ENCODE data around the gene MYCBPAP.

MYCBPAP gene, protein sequence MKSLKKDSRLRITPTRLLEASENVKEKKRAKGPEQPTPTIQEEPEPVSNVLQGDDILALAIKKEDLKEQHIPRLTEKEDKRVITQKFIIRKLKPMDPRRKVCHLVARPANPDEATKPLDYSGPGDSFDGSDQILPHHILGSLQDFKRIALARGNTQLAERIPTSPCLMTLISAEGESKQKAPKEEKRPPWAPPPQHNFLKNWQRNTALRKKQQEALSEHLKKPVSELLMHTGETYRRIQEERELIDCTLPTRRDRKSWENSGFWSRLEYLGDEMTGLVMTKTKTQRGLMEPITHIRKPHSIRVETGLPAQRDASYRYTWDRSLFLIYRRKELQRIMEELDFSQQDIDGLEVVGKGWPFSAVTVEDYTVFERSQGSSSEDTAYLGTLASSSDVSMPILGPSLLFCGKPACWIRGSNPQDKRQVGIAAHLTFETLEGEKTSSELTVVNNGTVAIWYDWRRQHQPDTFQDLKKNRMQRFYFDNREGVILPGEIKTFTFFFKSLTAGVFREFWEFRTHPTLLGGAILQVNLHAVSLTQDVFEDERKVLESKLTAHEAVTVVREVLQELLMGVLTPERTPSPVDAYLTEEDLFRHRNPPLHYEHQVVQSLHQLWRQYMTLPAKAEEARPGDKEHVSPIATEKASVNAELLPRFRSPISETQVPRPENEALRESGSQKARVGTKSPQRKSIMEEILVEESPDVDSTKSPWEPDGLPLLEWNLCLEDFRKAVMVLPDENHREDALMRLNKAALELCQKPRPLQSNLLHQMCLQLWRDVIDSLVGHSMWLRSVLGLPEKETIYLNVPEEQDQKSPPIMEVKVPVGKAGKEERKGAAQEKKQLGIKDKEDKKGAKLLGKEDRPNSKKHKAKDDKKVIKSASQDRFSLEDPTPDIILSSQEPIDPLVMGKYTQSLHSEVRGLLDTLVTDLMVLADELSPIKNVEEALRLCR

DNA sequence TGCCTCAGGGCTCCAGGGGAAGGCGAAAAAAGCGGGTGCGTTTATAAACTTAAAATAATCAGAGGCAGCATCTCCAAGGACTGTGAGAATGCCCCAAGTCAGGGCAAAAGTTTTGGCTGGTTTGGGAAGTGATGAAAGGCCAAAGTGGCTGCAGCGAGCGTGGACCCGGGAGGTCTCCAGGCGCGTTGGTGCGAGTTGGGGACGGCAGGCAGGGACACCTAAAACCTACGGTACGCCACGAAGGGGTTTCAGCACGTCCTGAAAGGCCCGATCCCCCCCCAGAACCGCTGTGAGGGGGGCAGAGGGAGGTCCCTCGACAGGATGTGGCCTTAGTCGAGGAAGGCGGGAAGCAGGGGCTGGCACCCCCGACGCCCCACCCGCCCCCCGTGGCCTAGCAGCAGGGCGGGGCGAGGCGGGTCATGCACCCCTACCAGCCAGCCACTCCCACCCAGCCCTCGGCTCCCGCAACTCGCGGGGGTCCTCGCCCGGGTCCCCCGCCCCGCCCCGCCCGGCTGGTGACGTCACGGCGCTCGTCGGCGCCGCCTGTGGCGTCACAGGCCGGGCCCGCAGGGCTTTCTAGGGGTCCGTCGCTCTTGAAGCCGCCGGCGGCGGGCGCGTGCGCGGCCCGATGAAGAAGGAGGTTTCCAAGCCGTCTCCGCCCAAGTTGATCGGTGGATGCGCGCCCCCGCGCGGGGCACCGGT lies at the start of gene MYCBPAP:
Gene MYCBPAP (plus strand): TSS at position 569 of the 702 bp plus-strand sequence. CDS start 236 bp downstream, outside the sequence.
- H3K27me3 Mint-ChIP-seq, result peaks cover 26% of the 10 kb centered on the region
- H3K36me3 Mint-ChIP-seq, result no peaks in the 10 kb centered on the region
- peak within 1 kb of the TSS; percentile 62 for H3K27ac Mint-ChIP-seq
- H3K9me3 Mint-ChIP-seq, result no peaks in the 10 kb centered on the region
- H3K4me1 Mint-ChIP-seq, result peaks cover 20% of the 10 kb centered on the region
- ATAC-seq, result peak; percentile 83
- H3K4me3 Mint-ChIP-seq, result peak within 1 kb of the TSS; percentile 87

DNA sequence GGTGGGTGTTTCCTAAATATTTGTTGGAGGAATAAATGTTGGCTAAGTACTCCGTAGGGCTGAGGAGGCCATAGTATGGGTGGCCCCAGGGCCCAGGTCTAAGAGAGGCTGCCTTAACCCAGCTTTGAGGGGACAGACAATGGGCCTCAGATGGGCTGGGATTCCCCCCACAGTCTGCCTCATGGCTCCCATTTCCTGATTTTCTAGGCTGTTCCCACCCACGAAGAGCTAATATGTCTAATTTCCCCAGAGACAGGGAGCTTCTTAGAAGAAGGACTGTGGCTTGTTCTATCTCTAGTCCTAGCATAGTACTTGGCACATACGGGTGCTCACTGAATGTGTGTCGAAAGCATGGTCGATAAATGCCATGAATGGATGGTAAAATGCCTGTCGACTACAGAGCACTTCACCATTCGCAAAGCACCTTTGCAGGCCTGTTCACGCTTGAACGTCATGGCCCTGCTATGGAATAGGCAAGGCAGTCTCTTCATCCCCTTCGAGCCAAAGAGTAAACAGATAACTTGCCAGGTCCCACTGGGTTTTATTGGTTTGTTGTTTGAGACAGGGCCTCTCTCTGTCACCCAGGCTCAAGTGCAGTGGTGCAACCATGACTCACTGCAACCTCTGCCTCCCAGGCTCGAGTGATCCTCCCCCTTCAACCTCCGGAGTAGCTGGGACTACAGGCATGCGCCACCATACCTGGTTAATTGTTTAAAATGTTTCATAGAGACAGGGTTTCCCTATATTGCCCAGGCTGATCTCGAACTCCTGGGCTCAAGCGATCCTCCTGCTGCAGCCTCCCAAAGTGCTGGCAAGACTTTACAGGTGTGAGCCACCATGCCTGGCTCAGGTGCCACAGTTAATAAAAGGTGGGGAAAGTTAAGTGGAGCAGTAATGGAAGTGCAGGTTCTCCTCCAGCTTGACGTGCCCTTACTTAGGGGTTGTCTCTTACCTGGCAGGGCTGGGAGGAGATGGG lies 49.2 kb upstream of the MYCBPAP start:
- Mint-ChIP-seq H3K27ac (peak overlapping the region; percentile 47), H3K27me3 (no peaks in the 10 kb centered on the region), H3K4me1 (peaks cover 19% of the 10 kb centered on the region), H3K4me3 (no peak overlapping the region), H3K36me3 (peaks cover 10% of the 10 kb centered on the region), H3K9me3 (no peaks in the 10 kb centered on the region)
- ATAC-seq, result no peak

DNA sequence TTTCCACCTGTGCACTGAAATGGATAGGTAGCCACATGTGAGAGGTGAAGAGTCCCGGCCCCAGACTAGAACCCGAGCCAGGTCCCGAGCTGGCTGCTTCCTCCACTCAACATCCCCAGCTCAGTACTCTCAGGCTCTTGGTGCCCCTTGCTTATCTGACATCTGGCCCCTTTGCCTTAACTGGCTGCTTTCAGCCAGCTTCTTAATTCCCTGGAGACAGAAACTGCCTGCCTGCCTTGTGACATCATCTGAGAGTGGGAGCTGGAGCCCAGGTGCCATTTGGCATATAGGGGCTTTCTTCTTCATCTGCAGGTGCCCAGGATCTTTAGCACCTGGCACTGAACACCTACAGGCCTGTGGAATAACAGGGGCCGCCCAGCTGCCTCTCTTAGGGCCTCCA lies 48.5 kb upstream of the MYCBPAP start:
- H3K27ac Mint-ChIP-seq, result peak overlapping the region; percentile 47
- H3K4me1 Mint-ChIP-seq, result peaks cover 26% of the 10 kb centered on the region
- ATAC-seq, result no peak
- H3K9me3 Mint-ChIP-seq, result no peaks in the 10 kb centered on the region
- no peak overlapping the region for H3K4me3 Mint-ChIP-seq
- H3K36me3 Mint-ChIP-seq, result peaks cover 18% of the 10 kb centered on the region
- H3K27me3 Mint-ChIP-seq, result no peaks in the 10 kb centered on the region

DNA sequence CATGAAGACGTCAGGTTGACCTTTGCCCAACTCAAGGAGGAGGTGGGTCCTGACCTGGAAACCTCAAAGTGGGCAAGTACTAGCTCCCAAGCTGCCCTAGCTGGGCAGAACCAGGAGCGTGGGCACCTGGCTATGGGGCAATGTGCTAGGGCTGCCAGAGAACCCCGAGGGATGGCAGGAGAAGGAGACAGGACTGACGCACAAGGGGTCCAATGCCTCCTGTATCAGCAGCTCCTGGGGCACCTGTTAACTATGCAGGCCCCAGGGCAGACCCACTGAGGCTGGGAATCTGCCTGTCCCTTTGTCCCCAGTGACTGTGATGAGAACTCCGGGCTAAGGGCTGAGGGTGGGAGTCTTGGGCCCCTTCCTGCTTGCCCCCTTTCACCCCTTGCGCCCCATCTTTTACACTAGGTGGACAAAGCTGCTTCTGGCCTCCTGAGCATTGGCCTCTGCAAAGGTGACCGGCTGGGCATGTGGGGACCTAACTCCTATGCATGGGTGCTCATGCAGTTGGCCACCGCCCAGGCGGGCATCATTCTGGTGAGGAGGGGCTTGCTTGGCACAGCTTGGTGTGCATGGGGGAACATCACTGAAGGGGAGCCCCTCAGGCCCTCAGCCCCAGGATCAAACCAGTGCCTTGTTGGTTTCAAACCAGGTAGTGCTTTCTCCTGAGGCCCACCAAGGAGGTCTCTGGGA lies 47.3 kb upstream of the MYCBPAP start:
- no peaks in the 10 kb centered on the region for H3K27me3 Mint-ChIP-seq
- peaks cover 39% of the 10 kb centered on the region for H3K4me1 Mint-ChIP-seq
- H3K27ac Mint-ChIP-seq, result no peak overlapping the region
- ATAC-seq, result no peak
- peaks cover 21% of the 10 kb centered on the region for H3K36me3 Mint-ChIP-seq
- H3K4me3 Mint-ChIP-seq, result no peak overlapping the region
- no peaks in the 10 kb centered on the region for H3K9me3 Mint-ChIP-seq

DNA sequence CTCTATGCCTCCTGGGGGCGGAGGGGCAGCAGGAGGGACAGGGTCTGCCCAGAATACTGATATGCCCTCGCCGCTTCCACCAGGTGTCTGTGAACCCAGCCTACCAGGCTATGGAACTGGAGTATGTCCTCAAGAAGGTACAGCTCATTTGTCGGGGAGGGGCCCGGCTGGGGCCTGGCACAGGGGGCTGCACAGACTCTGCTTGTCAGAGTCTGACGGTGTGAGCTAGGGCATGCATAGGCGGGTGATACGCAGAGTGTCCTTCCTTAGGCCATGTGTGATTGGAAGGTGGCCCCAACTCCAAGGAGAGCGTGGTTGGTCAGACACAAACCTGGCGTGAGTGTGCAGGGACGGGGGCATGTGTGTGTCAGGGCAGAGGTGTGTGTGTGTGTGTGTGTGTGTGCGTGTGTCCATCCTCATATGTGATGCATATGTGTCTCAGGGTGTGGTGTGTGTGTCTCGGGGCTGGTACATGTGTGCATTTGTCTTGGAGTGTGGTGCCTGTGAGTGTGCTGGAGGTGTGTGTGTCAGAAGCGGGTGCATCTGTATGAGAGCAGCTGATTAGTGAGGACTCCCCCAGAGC lies 46.6 kb upstream of the MYCBPAP start:
- Mint-ChIP-seq H3K4me1 (peaks cover 45% of the 10 kb centered on the region), H3K27me3 (no peaks in the 10 kb centered on the region), H3K36me3 (peaks cover 18% of the 10 kb centered on the region)

DNA sequence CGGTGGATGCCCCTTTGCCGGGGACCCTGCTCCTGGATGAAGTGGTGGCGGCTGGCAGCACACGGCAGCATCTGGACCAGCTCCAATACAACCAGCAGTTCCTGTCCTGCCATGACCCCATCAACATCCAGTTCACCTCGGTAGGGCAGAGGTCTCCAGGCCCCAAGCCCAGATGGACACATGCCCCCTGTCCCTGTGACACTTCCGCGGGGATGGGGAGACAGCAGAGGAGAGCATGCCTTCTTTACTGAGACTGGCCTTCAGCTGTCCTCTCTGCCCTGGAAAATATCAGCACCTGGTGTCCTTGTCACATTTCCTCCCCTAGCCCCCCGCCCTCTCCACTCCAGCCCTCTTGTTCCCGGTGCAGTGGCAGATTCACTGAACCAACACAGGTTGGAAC lies 45.8 kb upstream of the MYCBPAP start:
- no peak overlapping the region for H3K27ac Mint-ChIP-seq
- no peak for ATAC-seq
- peaks cover 53% of the 10 kb centered on the region for H3K4me1 Mint-ChIP-seq
- no peaks in the 10 kb centered on the region for H3K9me3 Mint-ChIP-seq
- peaks cover 3% of the 10 kb centered on the region for H3K27me3 Mint-ChIP-seq
- H3K4me3 Mint-ChIP-seq, result no peak overlapping the region
- H3K36me3 Mint-ChIP-seq, result peaks cover 18% of the 10 kb centered on the region

More for the DNA sequence above, 46.6 kb upstream of the MYCBPAP start:
- ATAC-seq, result no peak
- Mint-ChIP-seq H3K27ac (no peak overlapping the region), H3K9me3 (no peaks in the 10 kb centered on the region), H3K4me3 (no peak overlapping the region)

DNA sequence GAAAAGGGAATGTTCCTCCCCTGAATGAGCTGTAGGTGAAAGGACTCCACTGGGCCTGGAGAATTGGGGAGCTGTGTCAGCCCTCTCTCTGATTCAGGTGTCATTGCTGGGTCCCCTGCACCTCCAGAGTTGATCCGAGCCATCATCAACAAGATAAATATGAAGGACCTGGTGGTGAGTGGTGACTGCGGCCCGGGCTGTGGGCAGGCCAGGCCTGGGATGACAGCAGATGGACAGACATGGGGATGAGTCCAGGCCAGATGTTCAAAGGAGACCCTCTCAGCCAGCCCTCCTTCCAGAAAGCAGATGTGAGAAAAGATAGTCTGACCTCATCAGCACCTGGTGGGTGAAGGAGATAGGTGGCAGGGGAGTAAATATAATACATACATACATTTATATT lies 44.1 kb upstream of the MYCBPAP start:
- no peak for ATAC-seq
- Mint-ChIP-seq H3K27me3 (peaks cover 15% of the 10 kb centered on the region), H3K36me3 (peaks cover 18% of the 10 kb centered on the region), H3K27ac (peak overlapping the region; percentile 56), H3K4me1 (peaks cover 57% of the 10 kb centered on the region), H3K4me3 (no peak overlapping the region), H3K9me3 (no peaks in the 10 kb centered on the region)

DNA sequence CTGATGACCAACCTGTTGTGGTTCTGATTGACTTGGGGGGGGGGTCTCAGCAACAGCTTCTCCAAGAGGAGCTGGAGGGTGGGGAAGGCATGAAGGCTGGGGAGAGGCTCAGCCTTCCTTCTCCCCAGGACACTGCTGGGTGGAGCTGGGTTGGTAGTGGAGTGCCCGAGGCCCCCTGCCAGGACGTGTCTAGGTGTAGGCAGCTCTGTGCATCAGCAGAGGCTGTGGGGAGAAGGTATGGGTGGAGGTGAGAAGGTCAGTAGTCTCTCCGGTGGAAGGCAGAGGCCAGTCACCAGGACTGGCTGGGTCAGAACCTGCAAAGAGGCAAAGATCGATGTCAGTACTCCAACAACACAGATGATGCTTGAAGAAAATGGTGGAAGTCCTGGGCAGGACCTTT lies 43.5 kb upstream of the MYCBPAP start:
- Mint-ChIP-seq H3K4me1 (peaks cover 50% of the 10 kb centered on the region), H3K4me3 (no peak overlapping the region), H3K27ac (peak overlapping the region; percentile 56), H3K9me3 (no peaks in the 10 kb centered on the region), H3K27me3 (peaks cover 15% of the 10 kb centered on the region), H3K36me3 (peaks cover 18% of the 10 kb centered on the region)
- no peak for ATAC-seq

DNA sequence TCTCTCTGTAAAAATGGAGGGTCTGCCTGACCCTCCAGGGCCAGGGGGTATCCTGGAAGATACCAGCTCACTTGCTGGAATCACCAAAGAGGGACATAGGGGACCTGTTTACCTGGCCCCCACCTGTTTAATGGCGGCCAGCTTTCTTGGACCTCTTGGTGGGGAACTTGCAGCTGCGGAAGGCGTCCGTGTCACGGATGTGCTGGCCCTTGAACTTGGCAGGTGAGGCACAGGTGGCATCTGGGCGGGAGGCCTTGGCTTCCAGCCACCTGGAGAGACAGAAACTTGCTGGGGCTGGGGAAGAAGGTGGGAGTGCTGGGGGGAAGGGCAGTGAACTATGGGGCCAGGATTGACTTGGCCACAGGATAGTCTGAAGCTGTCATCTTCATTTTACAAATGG lies 43.1 kb upstream of the MYCBPAP start:
- peaks cover 15% of the 10 kb centered on the region for H3K27me3 Mint-ChIP-seq
- H3K4me3 Mint-ChIP-seq, result no peak overlapping the region
- peaks cover 18% of the 10 kb centered on the region for H3K36me3 Mint-ChIP-seq
- H3K27ac Mint-ChIP-seq, result peak overlapping the region; percentile 56
- H3K4me1 Mint-ChIP-seq, result peaks cover 47% of the 10 kb centered on the region
- H3K9me3 Mint-ChIP-seq, result no peaks in the 10 kb centered on the region
- ATAC-seq, result no peak

DNA sequence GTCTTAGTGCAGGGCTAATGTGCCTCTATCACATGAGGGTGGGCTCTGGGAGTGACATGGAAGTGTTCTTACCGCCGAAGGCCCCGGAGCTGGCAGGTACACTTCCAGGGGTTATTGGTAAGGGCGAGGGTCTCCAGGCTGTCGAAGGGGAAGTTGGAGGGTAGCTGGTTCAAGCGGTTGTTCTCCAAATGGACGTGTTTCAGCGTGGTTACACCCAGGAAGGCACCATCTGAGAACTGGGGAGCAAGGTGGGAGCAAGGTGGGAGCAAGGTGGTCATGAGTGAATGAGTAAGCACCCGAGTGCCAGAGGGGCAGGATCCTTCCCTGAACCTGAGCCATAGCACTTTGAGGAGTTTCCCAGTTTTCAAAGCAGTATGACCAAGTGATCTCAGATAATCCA lies 42.6 kb upstream of the MYCBPAP start:
- Mint-ChIP-seq H3K36me3 (peaks cover 18% of the 10 kb centered on the region), H3K27ac (peak overlapping the region; percentile 83)
- ATAC-seq, result no peak

DNA sequence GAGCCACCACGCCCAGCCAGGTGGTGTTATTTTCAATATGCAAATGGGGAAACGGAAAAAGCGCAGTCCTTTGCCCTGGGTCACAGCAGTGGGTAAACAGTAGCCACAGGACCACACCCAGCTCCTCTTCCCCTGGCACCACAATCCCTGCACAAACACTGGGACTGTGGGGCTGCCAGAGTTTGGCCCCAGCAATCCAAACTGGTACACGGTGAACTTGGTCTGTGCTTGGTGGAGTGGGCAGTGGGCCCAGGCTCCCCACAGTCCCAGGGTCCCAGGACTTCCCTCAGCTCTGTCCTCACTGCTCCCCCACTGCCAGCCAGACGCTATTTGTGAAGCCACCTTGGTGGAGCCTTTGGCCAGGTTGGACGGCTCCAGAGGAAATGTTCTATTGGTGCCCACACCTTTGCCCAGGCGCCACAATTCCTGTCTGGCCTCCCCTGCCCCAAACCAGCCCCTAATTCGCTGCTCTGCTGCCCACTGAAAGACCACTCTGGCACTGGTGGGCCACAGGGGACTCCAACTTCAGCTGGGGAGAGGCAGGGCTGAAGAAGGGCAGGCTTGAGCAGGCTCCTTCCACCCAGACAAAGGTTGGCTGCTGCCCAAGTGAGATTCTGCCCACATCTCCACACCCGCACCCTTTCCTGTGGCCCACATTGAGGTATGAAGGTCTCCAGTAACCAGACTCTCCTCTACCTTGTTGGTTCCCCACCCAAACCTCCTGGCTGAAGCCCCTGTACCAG lies 41.7 kb upstream of the MYCBPAP start:
- peaks cover 19% of the 10 kb centered on the region for H3K36me3 Mint-ChIP-seq
- H3K4me3 Mint-ChIP-seq, result peak overlapping the region; percentile 30
- peak overlapping the region; percentile 83 for H3K27ac Mint-ChIP-seq
- peaks cover 15% of the 10 kb centered on the region for H3K27me3 Mint-ChIP-seq
- H3K4me1 Mint-ChIP-seq, result peaks cover 47% of the 10 kb centered on the region
- ATAC-seq, result peak; percentile 52
- H3K9me3 Mint-ChIP-seq, result no peaks in the 10 kb centered on the region

More for the DNA sequence above, 42.6 kb upstream of the MYCBPAP start:
- Mint-ChIP-seq H3K4me1 (peaks cover 47% of the 10 kb centered on the region), H3K4me3 (no peak overlapping the region), H3K9me3 (no peaks in the 10 kb centered on the region), H3K27me3 (peaks cover 15% of the 10 kb centered on the region)

DNA sequence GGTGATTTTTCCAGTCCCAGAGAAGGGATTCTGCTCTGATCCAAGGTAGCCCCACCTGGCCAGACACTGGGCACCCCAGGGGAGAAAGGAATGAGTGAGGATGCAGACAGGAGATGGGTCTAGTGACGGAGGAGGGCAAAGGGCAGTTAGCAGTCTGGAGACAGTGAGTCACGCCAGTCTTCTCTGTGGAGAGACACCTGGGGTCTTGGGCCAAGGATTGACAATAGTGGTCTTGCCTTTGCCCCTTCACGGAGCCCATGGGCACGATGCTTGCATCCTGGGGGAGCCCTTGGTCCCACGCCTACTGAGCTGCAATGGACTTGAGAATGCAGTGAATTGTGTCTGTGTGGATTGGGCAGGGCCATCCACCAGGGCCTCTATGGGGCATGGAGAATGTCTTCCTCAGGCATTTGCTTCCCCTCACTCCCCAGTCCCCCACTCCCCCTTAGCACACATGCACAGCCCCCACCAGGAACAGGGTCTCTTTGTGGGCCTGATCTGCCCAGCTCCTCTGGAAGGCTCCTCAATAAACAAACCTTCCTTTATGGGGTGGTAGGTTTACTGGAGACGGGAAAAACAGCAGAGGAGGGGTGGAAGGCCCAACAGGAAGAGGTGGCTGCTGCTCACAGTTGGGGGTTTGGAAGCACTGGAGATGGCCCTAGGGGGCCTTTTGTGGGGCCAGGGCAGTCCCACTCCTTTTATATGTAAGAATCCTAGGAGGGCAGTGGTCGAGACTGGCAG lies 41.0 kb upstream of the MYCBPAP start:
- Mint-ChIP-seq H3K27ac (peak overlapping the region; percentile 83), H3K36me3 (peaks cover 27% of the 10 kb centered on the region), H3K4me1 (peaks cover 47% of the 10 kb centered on the region), H3K27me3 (peaks cover 15% of the 10 kb centered on the region), H3K4me3 (peak overlapping the region; percentile 55), H3K9me3 (no peaks in the 10 kb centered on the region)
- ATAC-seq, result no peak

Measured in stimulated activated memory B cell treated with anti-CD40 and anti-IgM and Interleukin-4, amounts not matched to agents 10 μg/mL and 1 μg/mL and 100 μg/mL, for 72 hours (primary cell).